ENCODE results near the gene PSMG4. TPM values are rescaled to one million over a fixed set of nuclear protein-coding genes. Genes with fewer than 3 reads are reported as not detected.

Gene PSMG4
- polyA plus RNA-seq, 2 of the 4 experiments (the other 2 are of a cell fraction), result 15.0 to 21.9 TPM

DNA sequence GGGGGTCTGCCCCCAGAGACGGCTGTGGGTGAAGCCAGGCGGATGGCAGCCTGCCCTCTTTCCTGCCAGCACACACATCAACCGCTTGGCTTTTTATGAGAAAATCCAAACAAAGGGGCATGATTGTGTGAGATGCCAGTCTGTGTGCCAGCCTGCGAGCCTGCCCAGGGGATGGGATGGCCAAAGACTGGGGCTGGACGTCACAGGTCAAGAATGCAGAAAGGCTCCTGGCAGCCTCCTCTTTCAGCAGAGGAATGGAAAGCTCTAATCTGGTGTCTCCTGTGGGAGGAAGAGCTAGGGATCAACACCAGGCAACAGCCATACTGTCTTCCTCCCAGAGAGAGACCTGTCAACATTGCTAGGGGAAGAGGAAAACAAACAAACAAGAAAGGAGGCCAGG lies 47.1 kb upstream of the PSMG4 start:
- no peak for FAIRE-seq
- peaks cover 16% of the 10 kb centered on the region for H3K4me1 ChIP-seq
- ATAC-seq, result no peak
- POLR2A ChIA-PET, result interaction anchor here (1.0 kb wide), 1 partner anchor 20 kb away, joined by 3 read pairs; no protein-coding TSS in a partner anchor
- no peak overlapping the region for H3K4me2 ChIP-seq
- H3K9me3 ChIP-seq, result no peaks in the 10 kb centered on the region
- no peak overlapping the region for H3K4me3 ChIP-seq
- 76% methylated on average over 4 of the region's 5 CpGs for WGBS (ENCODE audit: missing lambda C conversion rate)
- TF ChIP-seq, protein P1, sequence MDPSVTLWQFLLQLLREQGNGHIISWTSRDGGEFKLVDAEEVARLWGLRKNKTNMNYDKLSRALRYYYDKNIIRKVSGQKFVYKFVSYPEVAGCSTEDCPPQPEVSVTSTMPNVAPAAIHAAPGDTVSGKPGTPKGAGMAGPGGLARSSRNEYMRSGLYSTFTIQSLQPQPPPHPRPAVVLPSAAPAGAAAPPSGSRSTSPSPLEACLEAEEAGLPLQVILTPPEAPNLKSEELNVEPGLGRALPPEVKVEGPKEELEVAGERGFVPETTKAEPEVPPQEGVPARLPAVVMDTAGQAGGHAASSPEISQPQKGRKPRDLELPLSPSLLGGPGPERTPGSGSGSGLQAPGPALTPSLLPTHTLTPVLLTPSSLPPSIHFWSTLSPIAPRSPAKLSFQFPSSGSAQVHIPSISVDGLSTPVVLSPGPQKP (IDR thresholded peaks at IDR 0.05; ENCODE audit: low read depth, low read length), result no peak
- TF ChIP-seq JUNB (IDR thresholded peaks at IDR 0.05) (no peak), FOSL2 (IDR thresholded peaks at IDR 0.05) (no peak), FOSL2 (CRISPR knock-in tag; IDR thresholded peaks at IDR 0.05) (no peak), CBX2 (IDR thresholded peaks at IDR 0.05; ENCODE audit: borderline replicate concordance, low read depth) (no peak), POLR2A (IDR thresholded peaks at IDR 0.05; ENCODE audit: low read length) (no peak), HDAC2 (IDR thresholded peaks at IDR 0.05) (no peak), RAD21 (conservative IDR thresholded peaks at IDR 0.05 in 1 of 2, IDR thresholded peaks at IDR 0.05 in 1 of 2) (no peak), RCOR1 (IDR thresholded peaks at IDR 0.05; ENCODE audit: low read depth, low read length) (no peak), EP300 (IDR thresholded peaks at IDR 0.05) (no peak), PHF8 (IDR thresholded peaks at IDR 0.05; ENCODE audit: borderline replicate concordance, low read depth) (no peak)
- TF ChIP-seq, protein P2, sequence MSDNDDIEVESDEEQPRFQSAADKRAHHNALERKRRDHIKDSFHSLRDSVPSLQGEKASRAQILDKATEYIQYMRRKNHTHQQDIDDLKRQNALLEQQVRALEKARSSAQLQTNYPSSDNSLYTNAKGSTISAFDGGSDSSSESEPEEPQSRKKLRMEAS (IDR thresholded peaks at IDR 0.05), result no peak
- no peak overlapping the region; a peak in 1 of 6 replicates for H3K27ac ChIP-seq
- CTCF ChIA-PET, result interaction anchor here (0.5 to 1.1 kb wide), 6 partner anchors 18 to 806 kb away, joined by 3 to 4 read pairs (median 3); partner anchors contain the start of gene TUBB2A
- no peak for DNase-seq (ENCODE audit: low read depth in 1 of 2, low spot score in 1 of 2)

DNA sequence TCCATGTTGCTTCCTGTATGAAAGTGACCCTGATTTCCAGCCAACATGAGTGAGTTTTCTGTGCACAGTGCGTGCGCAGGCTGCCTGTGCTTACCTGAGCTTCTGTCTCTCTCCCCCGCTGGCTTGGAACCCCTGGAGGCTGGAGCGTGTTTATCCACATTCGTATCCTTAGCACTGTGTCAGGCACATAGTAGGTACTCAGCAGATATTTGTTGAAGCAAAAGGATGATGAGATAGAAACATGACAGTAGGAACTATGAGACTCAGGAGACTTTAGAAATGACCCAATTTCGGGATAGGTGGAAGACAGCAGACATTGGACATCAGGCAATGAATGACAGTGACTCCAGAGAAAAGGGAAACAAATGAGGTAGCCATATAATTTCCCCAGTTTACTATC lies 46.5 kb upstream of the PSMG4 start:
- 93% methylated on average over 6 of the region's 6 CpGs for WGBS (ENCODE audit: missing lambda C conversion rate)
- FAIRE-seq, result no peak

DNA sequence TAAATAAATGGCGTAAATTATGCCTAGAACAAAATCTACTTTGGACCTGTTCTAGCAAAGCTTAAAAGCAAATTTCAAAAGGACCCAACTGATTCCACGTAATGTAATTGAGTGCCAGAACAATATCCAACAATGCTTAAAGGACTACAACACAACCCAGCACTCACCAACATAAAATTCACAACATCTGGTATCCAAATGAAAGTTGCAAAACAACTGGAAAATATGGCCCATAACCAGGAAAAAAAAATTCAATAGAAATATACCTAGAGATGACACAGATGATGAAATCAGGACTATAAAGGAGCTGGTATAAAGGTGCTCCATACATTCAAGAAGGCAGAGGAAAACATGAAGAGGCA lies 45.4 kb upstream of the PSMG4 start:
- peaks cover 14% of the 10 kb centered on the region for H3K4me1 ChIP-seq
- FAIRE-seq, result no peak
- no peak for ATAC-seq
- H3K9me3 ChIP-seq, result no peaks in the 10 kb centered on the region
- TF ChIP-seq ZNF302 (CRISPR knock-in tag; IDR thresholded peaks at IDR 0.05), result no peak
- no peak for TF ChIP-seq HOXB5 (CRISPR knock-in tag; IDR thresholded peaks at IDR 0.05)
- TF ChIP-seq NFE2L2 (conservative IDR thresholded peaks at IDR 0.05; ENCODE audit: low read length), result no peak
- TF ChIP-seq NR3C1 (IDR thresholded peaks at IDR 0.05), result no peak
- TF ChIP-seq HOXA7 (CRISPR knock-in tag; IDR thresholded peaks at IDR 0.05), result no peak
- no peak for TF ChIP-seq TP53 (CRISPR knock-in tag; IDR thresholded peaks at IDR 0.05)
- TF ChIP-seq PHF8 (IDR thresholded peaks at IDR 0.05; ENCODE audit: borderline replicate concordance, low read depth), result no peak
- no peak for TF ChIP-seq RAD21 (conservative IDR thresholded peaks at IDR 0.05 in 1 of 2, IDR thresholded peaks at IDR 0.05 in 1 of 2)
- no peak for TF ChIP-seq RNF2 (IDR thresholded peaks at IDR 0.05; ENCODE audit: borderline replicate concordance, low read depth)
- no peak for TF ChIP-seq ZSCAN20 (CRISPR knock-in tag; IDR thresholded peaks at IDR 0.05)
- TF ChIP-seq FOSL2 (IDR thresholded peaks at IDR 0.05), result no peak
- no peak for TF ChIP-seq FOSL2 (CRISPR knock-in tag; IDR thresholded peaks at IDR 0.05)
- no peak for TF ChIP-seq ZFP36 (IDR thresholded peaks at IDR 0.05; ENCODE audit: borderline replicate concordance, partially characterized antibody)
- TF ChIP-seq ESRRA (IDR thresholded peaks at IDR 0.05; ENCODE audit: borderline replicate concordance, low read length), result no peak
- no peak for TF ChIP-seq HEYL (CRISPR knock-in tag; IDR thresholded peaks at IDR 0.05)
- TF ChIP-seq, protein P3, sequence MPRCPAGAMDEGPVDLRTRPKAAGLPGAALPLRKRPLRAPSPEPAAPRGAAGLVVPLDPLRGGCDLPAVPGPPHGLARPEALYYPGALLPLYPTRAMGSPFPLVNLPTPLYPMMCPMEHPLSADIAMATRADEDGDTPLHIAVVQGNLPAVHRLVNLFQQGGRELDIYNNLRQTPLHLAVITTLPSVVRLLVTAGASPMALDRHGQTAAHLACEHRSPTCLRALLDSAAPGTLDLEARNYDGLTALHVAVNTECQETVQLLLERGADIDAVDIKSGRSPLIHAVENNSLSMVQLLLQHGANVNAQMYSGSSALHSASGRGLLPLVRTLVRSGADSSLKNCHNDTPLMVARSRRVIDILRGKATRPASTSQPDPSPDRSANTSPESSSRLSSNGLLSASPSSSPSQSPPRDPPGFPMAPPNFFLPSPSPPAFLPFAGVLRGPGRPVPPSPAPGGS (IDR thresholded peaks at IDR 0.05), result no peak
- TF ChIP-seq MAFK (IDR thresholded peaks at IDR 0.05; ENCODE audit: partially characterized antibody), result no peak
- TF ChIP-seq, protein P4, sequence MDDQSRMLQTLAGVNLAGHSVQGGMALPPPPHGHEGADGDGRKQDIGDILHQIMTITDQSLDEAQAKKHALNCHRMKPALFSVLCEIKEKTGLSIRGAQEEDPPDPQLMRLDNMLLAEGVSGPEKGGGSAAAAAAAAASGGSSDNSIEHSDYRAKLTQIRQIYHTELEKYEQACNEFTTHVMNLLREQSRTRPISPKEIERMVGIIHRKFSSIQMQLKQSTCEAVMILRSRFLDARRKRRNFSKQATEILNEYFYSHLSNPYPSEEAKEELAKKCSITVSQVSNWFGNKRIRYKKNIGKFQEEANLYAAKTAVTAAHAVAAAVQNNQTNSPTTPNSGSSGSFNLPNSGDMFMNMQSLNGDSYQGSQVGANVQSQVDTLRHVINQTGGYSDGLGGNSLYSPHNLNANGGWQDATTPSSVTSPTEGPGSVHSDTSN (IDR thresholded peaks at IDR 0.05), result no peak
- no peak overlapping the region for H3K27ac ChIP-seq
- POLR2A ChIA-PET, result no interaction called here
- DNase-seq (ENCODE audit: low read depth in 1 of 2, low spot score in 1 of 2), result no peak
- CTCF ChIA-PET, result interaction anchor here (1.3 kb wide), 1 partner anchor 25 kb away, joined by 3 read pairs; no protein-coding TSS in a partner anchor
- H3K4me3 ChIP-seq, result no peak overlapping the region
- no peak overlapping the region for H3K4me2 ChIP-seq
- WGBS (ENCODE audit: missing lambda C conversion rate), result 90% methylated on average over 2 of the region's 2 CpGs

More for the DNA sequence above, 46.5 kb upstream of the PSMG4 start:
- Histone ChIP-seq H3K4me3 (no peak overlapping the region), H3K27ac (no peak overlapping the region), H3K4me1 (peaks cover 16% of the 10 kb centered on the region), H3K9me3 (no peaks in the 10 kb centered on the region), H3K4me2 (no peak overlapping the region)
- POLR2A ChIA-PET, result interaction anchor here (1.0 kb wide), 1 partner anchor 19 kb away, joined by 3 read pairs; no protein-coding TSS in a partner anchor
- CTCF ChIA-PET, result interaction anchor here (0.7 to 1.3 kb wide), 6 partner anchors 19 to 806 kb away, joined by 3 to 4 read pairs (median 3); partner anchors contain the start of gene TUBB2A
- DNase-seq (ENCODE audit: low read depth in 1 of 2, low spot score in 1 of 2) (no peak), ATAC-seq (no peak)
- TF ChIP-seq HOXB5 (CRISPR knock-in tag; IDR thresholded peaks at IDR 0.05) (no peak), HEYL (CRISPR knock-in tag; IDR thresholded peaks at IDR 0.05) (no peak), EHF (CRISPR knock-in tag; IDR thresholded peaks at IDR 0.05) (no peak), NR3C1 (IDR thresholded peaks at IDR 0.05) (no peak), JUN (IDR thresholded peaks at IDR 0.05) (no peak), CEBPB (IDR thresholded peaks at IDR 0.05) (no peak), SREBF2 (IDR thresholded peaks at IDR 0.05) (no peak), FOXS1 (CRISPR knock-in tag; IDR thresholded peaks at IDR 0.05) (no peak), HOXA7 (CRISPR knock-in tag; IDR thresholded peaks at IDR 0.05) (no peak)

All from A549 (cell line).